Liver (tissue), 9 donors: ENCODE measurements around the gene ICAM3. TPM values are rescaled to one million over a fixed set of nuclear protein-coding genes. Genes with fewer than 3 reads are reported as not detected.

Source experiments
- DNase-seq: peaks from one replicate; pipeline ENCODE4 v3.0.0-alpha.2; 2017; ENCODE audit warnings: low spot score
- H3K27ac ChIP-seq, 2 donors: one replicate each; pipeline ENCODE4 v1.7.0; 2013; ENCODE audit warnings: inconsistent platforms in 2 of 2, low read length in 2 of 2, control low read depth in 1 of 2, low read depth in 1 of 2, mild to moderate bottlenecking in 1 of 2
- H3K27me3 ChIP-seq, 4 donors: one replicate each; pipeline versions ENCODE4 v1.6.1 to v1.7.0; 2013; ENCODE audit warnings: low read length in 3 of 4, inconsistent platforms in 1 of 4, mild to moderate bottlenecking in 1 of 4, moderate library complexity in 1 of 4; ENCODE audit not compliant: control insufficient read depth in 4 of 4, insufficient read depth in 4 of 4
- H3K36me3 ChIP-seq, 4 donors: one replicate each; pipeline versions ENCODE4 v1.6.1 to v1.7.0; 2013; ENCODE audit warnings: low read length in 3 of 4, mild to moderate bottlenecking in 3 of 4, low read depth in 1 of 4, moderate library complexity in 1 of 4; ENCODE audit not compliant: control insufficient read depth in 4 of 4, insufficient read depth in 3 of 4
- H3K4me1 ChIP-seq, 4 donors: one replicate each; pipeline versions ENCODE4 v1.6.1 to v1.7.0; 2013; ENCODE audit warnings: low read length in 3 of 4, mild to moderate bottlenecking in 3 of 4, moderate library complexity in 1 of 4; ENCODE audit not compliant: control insufficient read depth in 4 of 4, insufficient read depth in 4 of 4
- H3K4me3 ChIP-seq, 3 donors: one replicate each; pipeline versions ENCODE4 v1.6.1 to v1.7.0; 2013; ENCODE audit warnings: low read length in 3 of 3, control low read depth in 1 of 3, low read depth in 1 of 3, mild to moderate bottlenecking in 1 of 3
- H3K9ac ChIP-seq, 2 donors: one replicate each; pipeline ENCODE4 v1.7.0; 2013; ENCODE audit warnings: low read length in 2 of 2, mild to moderate bottlenecking in 2 of 2, moderate library complexity in 2 of 2, control low read depth in 1 of 2, low read depth in 1 of 2
- H3K9me3 ChIP-seq, 4 donors: one replicate each; pipeline versions ENCODE4 v1.6.1 to v1.7.0; 2013; ENCODE audit warnings: low read length in 3 of 4; ENCODE audit not compliant: control insufficient read depth in 4 of 4
- ATF3 ChIP-seq: IDR thresholded peaks from 2 replicates; pipeline ENCODE4 v1.6.1; 2016; ENCODE audit warnings: antibody characterized with exemption
- CTCF ChIP-seq: fragments of 150-350 bp; IDR thresholded peaks from 2 replicates; pipeline ENCODE4 v1.5.1; 2017; ENCODE audit warnings: improper control_type of control experiment, low read depth, low read length; ENCODE audit not compliant: missing input control
- FOXA1 ChIP-seq: IDR thresholded peaks from 2 replicates; pipeline ENCODE4 v1.6.1; 2016; ENCODE audit warnings: antibody characterized with exemption
- GABPA ChIP-seq, 2 donors: IDR thresholded peaks in 1 of 2; conservative IDR thresholded peaks in 1 of 2; 2 replicates each; pipeline ENCODE4 v1.6.1; 2016; ENCODE audit warnings: antibody characterized with exemption in 2 of 2, mild to moderate bottlenecking in 1 of 2, moderate library complexity in 1 of 2
- HNF4A ChIP-seq, 2 donors: conservative IDR thresholded peaks; 2 replicates each; pipeline ENCODE4 v1.6.1; 2016; ENCODE audit warnings: antibody characterized with exemption in 2 of 2, mild to moderate bottlenecking in 2 of 2
- HNF4G ChIP-seq: IDR thresholded peaks from 2 replicates; pipeline ENCODE4 v1.6.1; 2016; ENCODE audit warnings: antibody characterized with exemption
- RAD21 ChIP-seq, 2 donors: IDR thresholded peaks; 2 replicates each; pipeline ENCODE4 v1.6.1; 2016; ENCODE audit warnings: antibody characterized with exemption in 2 of 2, mild to moderate bottlenecking in 2 of 2
- REST ChIP-seq: IDR thresholded peaks from 2 replicates; pipeline ENCODE4 v1.6.1; 2016; ENCODE audit warnings: antibody characterized with exemption, mild to moderate bottlenecking
- SP1 ChIP-seq: IDR thresholded peaks from 2 replicates; pipeline ENCODE4 v1.6.1; 2018; ENCODE audit warnings: antibody characterized with exemption, mild to moderate bottlenecking
- TAF1 ChIP-seq: conservative IDR thresholded peaks from 2 replicates; pipeline ENCODE4 v1.6.1; 2016; ENCODE audit warnings: antibody characterized with exemption, mild to moderate bottlenecking
- YY1 ChIP-seq: IDR thresholded peaks from 2 replicates; pipeline ENCODE4 v1.6.1; 2016; ENCODE audit warnings: antibody characterized with exemption, mild to moderate bottlenecking
- WGBS: extraction: QIAGEN DNeasy Blood & Tissue Kit; methylation state at CpG from one replicate; pipeline ENCODE4 v1.1.7; 2013; 5-methylcytosine and 5-hydroxymethylcytosine counted together
- polyA plus RNA-seq, 2 donors: library from polyadenylated mRNA; stranded (reverse) in 1 of 2; unstranded in 1 of 2; fragments of 200-250 nt in 1 of 2; fragments of >200 nt in 1 of 2; fragmentation: Nextera tagmentation in 1 of 2; extraction: Ambion mirVana in 1 of 2; gene quantifications; one replicate each; pipeline versions ENCODE4 v1.2.1 to v1.2.3, GENCODE V29; 2013 to 2015
- total RNA-seq, 2 donors: library from RNA; depleted of rRNA; stranded (reverse); fragments of >200 nt; gene quantifications; one replicate each; pipeline ENCODE4 v1.2.3, GENCODE V29; 2014
- TF ChIP-seq, protein P1 (sequence below): IDR thresholded peaks from 2 replicates; pipeline ENCODE4 v1.6.1; 2016; ENCODE audit warnings: antibody characterized with exemption
- donor health status: healthy.
- donor health status: healthy.
- donor health status: healthy.
- donor health status: healthy.
- donor health status: healthy.

Gene ICAM3
- total and polyA plus RNA-seq, 4 donors: 15.9 to 62.8 (median 21.0) TPM

GRCh38 chr19:10321874-10322835 is 17.3 kb downstream of the ICAM3 start:
- TF ChIP-seq RAD21 (IDR thresholded peaks at IDR 0.05) (no peak), ATF3 (no peak), SP1 (no peak), YY1 (no peak), HNF4A (conservative IDR thresholded peaks at IDR 0.05) (no peak), GABPA (IDR thresholded peaks at IDR 0.05 in 1 of 2, conservative IDR thresholded peaks at IDR 0.05 in 1 of 2) (no peak), REST (no peak), HNF4G (no peak), TAF1 (no peak)
- TF ChIP-seq, protein P1, sequence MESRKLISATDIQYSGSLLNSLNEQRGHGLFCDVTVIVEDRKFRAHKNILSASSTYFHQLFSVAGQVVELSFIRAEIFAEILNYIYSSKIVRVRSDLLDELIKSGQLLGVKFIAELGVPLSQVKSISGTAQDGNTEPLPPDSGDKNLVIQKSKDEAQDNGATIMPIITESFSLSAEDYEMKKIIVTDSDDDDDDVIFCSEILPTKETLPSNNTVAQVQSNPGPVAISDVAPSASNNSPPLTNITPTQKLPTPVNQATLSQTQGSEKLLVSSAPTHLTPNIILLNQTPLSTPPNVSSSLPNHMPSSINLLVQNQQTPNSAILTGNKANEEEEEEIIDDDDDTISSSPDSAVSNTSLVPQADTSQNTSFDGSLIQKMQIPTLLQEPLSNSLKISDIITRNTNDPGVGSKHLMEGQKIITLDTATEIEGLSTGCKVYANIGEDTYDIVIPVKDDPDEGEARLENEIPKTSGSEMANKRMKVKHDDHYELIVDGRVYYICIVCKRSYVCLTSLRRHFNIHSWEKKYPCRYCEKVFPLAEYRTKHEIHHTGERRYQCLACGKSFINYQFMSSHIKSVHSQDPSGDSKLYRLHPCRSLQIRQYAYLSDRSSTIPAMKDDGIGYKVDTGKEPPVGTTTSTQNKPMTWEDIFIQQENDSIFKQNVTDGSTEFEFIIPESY: no peak
- 94% methylated on average over 19 of the region's 19 CpGs for WGBS
- H3K27ac ChIP-seq: no peak overlapping the region
- peaks cover 19 to 71% (median 39%) of the 10 kb centered on the region in 4 donors for H3K36me3 ChIP-seq
- H3K4me3 ChIP-seq: no peak overlapping the region
- no peak for DNase-seq
- H3K27me3 ChIP-seq: no peaks in the 10 kb centered on the region
- H3K4me1 ChIP-seq: peaks cover 0 to 4% (median 1%) of the 10 kb centered on the region in 4 donors
- H3K9me3 ChIP-seq: no peaks in the 10 kb centered on the region
- no peak overlapping the region for H3K9ac ChIP-seq

GRCh38 chr19:10321417-10321797 is 18.0 kb downstream of the ICAM3 start:
- peaks cover 0 to 4% (median 3%) of the 10 kb centered on the region in 4 donors for H3K4me1 ChIP-seq
- no peak overlapping the region for H3K27ac ChIP-seq
- H3K27me3 ChIP-seq: no peaks in the 10 kb centered on the region
- TF ChIP-seq YY1 (no peak), CTCF (no peak), FOXA1 (no peak), RAD21 (IDR thresholded peaks at IDR 0.05) (no peak), SP1 (no peak)
- no peak for DNase-seq
- H3K36me3 ChIP-seq: peaks cover 19 to 68% (median 38%) of the 10 kb centered on the region in 4 donors
- no peak overlapping the region for H3K9ac ChIP-seq
- H3K9me3 ChIP-seq: no peaks in the 10 kb centered on the region
- H3K4me3 ChIP-seq: no peak overlapping the region
- WGBS: 91% methylated on average over 11 of the region's 11 CpGs
